Activated T-cell treated with anti-CD3 and anti-CD28 coated beads, Interleukin-2, amount 50 U/mL, for 24 hours (primary cell): Measurements from ENCODE around the gene VAT1L.

Experiments used
- DNase-seq: peaks from one replicate; pipeline ENCODE4 v3.0.0-alpha.2; 2020
- H3K27ac Mint-ChIP-seq: 2 replicates; pipeline ENCODE4 v1.8.0; 2020; ENCODE audit warnings: mild to moderate bottlenecking, mixed read lengths
- H3K27me3 Mint-ChIP-seq: 2 replicates; pipeline ENCODE4 v1.8.0; 2020; ENCODE audit warnings: mixed read lengths
- H3K36me3 Mint-ChIP-seq: 2 replicates; pipeline ENCODE4 v1.8.0; 2020; ENCODE audit warnings: low read depth, mixed read lengths
- H3K4me1 Mint-ChIP-seq: 2 replicates; pipeline ENCODE4 v1.8.0; 2020; ENCODE audit warnings: low read depth, mixed read lengths
- H3K4me3 Mint-ChIP-seq: 2 replicates; pipeline ENCODE4 v1.8.0; 2020; ENCODE audit warnings: mild to moderate bottlenecking, moderate library complexity, mixed read lengths
- H3K9me3 Mint-ChIP-seq: 2 replicates; pipeline ENCODE4 v1.8.0; 2020; ENCODE audit warnings: mixed read lengths

Gene VAT1L

GRCh38 chr16:77993111-77993985 lies 205.0 kb downstream of the VAT1L start:
- DNase-seq: no peak
- Mint-ChIP-seq H3K36me3 (no peaks in the 10 kb centered on the region), H3K4me1 (no peaks in the 10 kb centered on the region)

DNA sequence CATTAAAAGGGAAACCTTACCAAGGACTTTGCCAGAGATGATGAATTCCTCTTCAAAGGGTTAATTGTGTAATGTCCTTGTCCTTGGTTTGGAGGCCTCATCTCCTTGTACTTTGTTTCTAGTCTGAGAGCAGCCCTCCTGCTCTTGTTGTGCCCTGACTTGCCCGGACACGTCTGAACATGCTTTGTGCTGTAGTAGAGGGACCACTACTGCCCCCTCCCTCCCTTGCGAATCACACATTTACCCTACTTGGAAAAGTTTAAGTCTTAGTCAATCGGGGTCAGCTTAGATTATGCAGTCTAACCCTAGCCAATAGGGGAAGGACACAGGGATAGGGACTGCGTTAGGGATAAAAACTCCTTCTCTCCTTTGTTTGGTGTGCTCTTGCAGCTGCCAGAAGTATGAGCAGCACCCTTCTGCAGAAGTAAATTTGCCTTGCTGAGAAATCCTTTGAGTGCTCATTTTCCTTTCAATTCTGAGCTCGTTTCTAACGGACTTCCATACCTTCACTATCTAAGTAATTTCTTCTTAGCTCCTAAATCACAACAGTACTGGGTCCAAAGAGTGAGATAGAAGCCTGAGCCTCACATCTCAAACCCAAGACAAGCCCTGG lies 207.6 kb downstream of the VAT1L start:
- DNase-seq: no peak
- H3K27ac Mint-ChIP-seq: no peak overlapping the region
- H3K4me1 Mint-ChIP-seq: no peaks in the 10 kb centered on the region
- H3K9me3 Mint-ChIP-seq: peaks cover 17% of the 10 kb centered on the region
- no peak overlapping the region for H3K4me3 Mint-ChIP-seq
- H3K27me3 Mint-ChIP-seq: peaks cover 18% of the 10 kb centered on the region
- no peaks in the 10 kb centered on the region for H3K36me3 Mint-ChIP-seq

More at GRCh38 chr16:77993111-77993985, 205.0 kb downstream of the VAT1L start:
- peaks cover 15% of the 10 kb centered on the region for H3K27me3 Mint-ChIP-seq
- no peak overlapping the region for H3K4me3 Mint-ChIP-seq
- no peak overlapping the region for H3K27ac Mint-ChIP-seq
- H3K9me3 Mint-ChIP-seq: peaks cover 17% of the 10 kb centered on the region

DNA sequence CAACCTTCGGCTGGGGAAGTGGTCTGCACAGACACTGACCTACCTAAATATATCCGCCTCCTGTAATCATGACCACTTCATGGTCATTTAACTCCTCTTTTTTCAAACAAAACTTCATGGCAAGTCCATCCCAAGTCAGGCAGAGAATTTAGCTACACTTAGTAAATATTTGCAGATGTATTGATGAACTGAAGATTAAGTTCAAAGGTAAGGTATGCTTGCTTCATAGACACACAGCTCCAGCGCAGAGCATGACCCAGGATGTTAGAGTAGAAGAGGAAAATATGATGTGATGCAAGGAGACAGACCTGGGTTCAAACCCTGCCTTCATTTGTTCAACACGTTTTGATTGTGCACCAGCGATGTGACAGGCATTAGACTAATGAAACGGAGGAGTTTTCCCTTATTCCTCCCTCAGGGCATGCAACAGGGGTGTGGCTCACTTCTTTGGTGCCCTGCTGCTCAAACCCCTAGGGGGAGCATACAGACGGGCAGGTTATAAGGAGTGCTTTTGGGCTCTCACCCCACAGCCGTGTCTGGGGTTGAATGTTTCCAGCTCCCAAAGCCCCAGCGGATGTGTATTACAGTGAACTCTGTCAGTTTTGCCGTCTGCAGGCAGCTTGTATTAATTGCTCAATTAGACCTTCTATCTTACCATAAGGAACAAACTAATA lies 210.1 kb downstream of the VAT1L start:
- no peaks in the 10 kb centered on the region for H3K36me3 Mint-ChIP-seq
- peaks cover 17% of the 10 kb centered on the region for H3K9me3 Mint-ChIP-seq
- H3K27ac Mint-ChIP-seq: no peak overlapping the region
- H3K4me1 Mint-ChIP-seq: no peaks in the 10 kb centered on the region
- H3K4me3 Mint-ChIP-seq: no peak overlapping the region
- peaks cover 17% of the 10 kb centered on the region for H3K27me3 Mint-ChIP-seq
- no peak for DNase-seq

DNA sequence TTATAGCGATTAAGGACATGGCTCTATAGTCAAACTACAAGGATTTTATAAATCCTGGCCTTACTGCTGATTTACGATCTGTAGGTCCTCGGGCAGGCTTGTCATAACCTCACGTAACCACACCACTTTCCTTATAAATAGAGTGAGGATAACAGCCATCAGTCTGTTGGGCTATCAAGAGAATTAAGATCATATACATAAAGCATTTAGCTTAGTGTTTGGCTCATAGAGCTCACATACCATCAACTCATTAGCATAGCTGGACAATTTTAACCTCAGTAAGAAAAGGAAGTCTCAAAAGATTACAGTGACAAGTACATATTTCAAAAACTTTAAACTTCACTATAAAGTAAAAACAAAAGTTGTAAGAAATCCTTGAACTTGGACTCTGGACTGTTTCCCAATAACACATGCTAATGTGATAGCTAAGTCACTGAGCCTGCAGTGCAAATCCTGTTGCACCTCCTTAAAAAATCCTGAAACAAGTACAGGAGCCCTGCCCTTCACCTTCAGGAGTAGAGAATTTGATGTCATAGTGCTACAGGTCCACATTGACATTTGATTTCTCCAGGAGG lies 213.2 kb downstream of the VAT1L start:
- no peak for DNase-seq
- Mint-ChIP-seq H3K4me3 (no peak overlapping the region), H3K27ac (no peak overlapping the region), H3K9me3 (peaks cover 4% of the 10 kb centered on the region), H3K27me3 (peaks cover 15% of the 10 kb centered on the region), H3K4me1 (no peaks in the 10 kb centered on the region), H3K36me3 (no peaks in the 10 kb centered on the region)

- H3K4me3 Mint-ChIP-seq: no peak overlapping the region
- H3K9me3 Mint-ChIP-seq: no peaks in the 10 kb centered on the region
- H3K4me1 Mint-ChIP-seq: no peaks in the 10 kb centered on the region
- DNase-seq: peak; percentile 71
- no peaks in the 10 kb centered on the region for H3K36me3 Mint-ChIP-seq
- H3K27ac Mint-ChIP-seq: no peak overlapping the region
- peaks cover 15% of the 10 kb centered on the region for H3K27me3 Mint-ChIP-seq
Measured at GRCh38 chr16:78002915-78003538, 214.7 kb downstream of the VAT1L start.

DNA sequence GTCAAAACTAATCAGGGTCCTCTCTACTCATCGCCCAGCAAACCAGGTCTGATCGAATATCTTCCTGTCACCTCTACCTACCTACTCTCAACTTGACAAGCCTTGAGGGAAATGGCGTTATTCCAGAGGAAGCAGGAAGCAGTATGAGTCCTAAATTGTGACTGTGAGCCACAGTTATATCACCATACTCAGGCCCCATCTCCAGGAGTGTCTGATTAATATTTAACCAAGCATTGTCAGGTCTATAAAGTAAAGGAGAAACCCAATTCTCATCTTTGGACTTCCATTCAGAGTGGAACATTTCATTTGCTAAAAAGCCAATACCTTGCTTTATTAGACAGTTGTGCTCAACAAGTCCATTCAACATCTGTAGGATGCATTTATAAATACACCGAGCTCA lies 216.2 kb downstream of the VAT1L start:
- Mint-ChIP-seq H3K27me3 (peaks cover 10% of the 10 kb centered on the region), H3K36me3 (no peaks in the 10 kb centered on the region), H3K27ac (no peak overlapping the region), H3K9me3 (no peaks in the 10 kb centered on the region), H3K4me1 (no peaks in the 10 kb centered on the region), H3K4me3 (no peak overlapping the region)
- DNase-seq: no peak

DNA sequence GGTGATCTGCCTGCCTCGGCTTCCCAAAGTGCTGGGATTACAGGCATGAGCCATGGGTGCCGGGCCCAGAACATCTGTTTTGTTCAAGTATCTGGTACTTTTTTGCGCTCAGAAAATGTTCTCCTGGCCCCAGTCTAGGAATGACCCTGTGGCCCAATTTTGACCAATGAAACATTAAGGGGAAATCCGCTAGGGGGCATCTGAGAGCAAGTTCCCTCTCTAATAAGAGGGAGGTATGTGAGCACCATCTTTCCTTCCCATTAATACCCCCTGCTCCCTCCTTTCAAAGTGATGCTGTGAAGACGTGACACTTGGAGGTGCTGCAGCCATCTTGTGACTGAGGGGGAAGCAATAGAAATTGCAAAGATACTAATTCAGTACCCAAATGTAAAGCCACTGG lies 217.5 kb downstream of the VAT1L start:
- Mint-ChIP-seq H3K27ac (no peak overlapping the region), H3K4me1 (no peaks in the 10 kb centered on the region), H3K27me3 (peaks cover 5% of the 10 kb centered on the region), H3K4me3 (no peak overlapping the region), H3K9me3 (no peaks in the 10 kb centered on the region), H3K36me3 (no peaks in the 10 kb centered on the region)
- no peak for DNase-seq

- Mint-ChIP-seq H3K4me1 (no peaks in the 10 kb centered on the region), H3K27ac (no peak overlapping the region), H3K4me3 (no peak overlapping the region), H3K9me3 (no peaks in the 10 kb centered on the region), H3K27me3 (peaks cover 8% of the 10 kb centered on the region), H3K36me3 (no peaks in the 10 kb centered on the region)
- DNase-seq: no peak
Measured at GRCh38 chr16:78007121-78007520, 218.8 kb downstream of the VAT1L start.

DNA sequence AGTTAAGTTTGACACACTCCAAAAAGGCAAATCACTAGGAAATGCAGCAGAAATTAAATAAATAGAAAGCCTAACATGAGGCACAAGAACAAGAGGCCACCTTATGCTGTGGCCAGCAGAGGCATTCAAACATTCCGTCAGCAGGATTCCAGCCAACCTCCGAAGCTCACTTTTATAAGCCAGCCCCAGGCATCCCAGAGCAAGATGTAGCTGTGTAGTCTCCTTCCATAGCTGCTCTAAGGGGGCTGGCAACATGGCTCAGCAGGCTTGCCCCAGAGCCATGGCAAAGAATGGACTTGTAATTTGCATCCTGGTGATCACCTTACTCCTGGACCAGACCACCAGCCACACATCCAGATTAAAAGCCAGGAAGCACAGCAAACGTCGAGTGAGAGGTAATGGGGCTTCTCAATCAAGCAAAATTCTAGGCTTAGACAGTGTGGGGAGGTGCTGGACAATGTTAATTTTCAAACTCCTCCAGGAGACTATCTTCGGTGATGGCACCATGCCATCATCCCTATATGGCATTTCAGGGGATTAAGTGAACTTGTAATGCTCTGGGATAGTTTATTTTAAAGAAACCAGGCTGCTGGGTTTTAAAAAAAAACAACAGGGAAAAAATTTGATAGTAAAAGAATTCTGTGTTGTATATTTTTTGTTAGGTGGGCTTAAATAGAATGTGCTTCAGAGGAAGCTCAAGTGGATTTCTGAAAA lies 234.1 kb downstream of the VAT1L start, which contains the start of gene CLEC3A:
Gene CLEC3A (plus strand): TSS at position 202 of the 714 bp plus-strand sequence. CDS start 79 bp downstream, at position 281.
- no peaks in the 10 kb centered on the region for H3K9me3 Mint-ChIP-seq
- no peaks in the 10 kb centered on the region for H3K36me3 Mint-ChIP-seq
- H3K4me1 Mint-ChIP-seq: no peaks in the 10 kb centered on the region
- H3K27me3 Mint-ChIP-seq: peaks cover 29% of the 10 kb centered on the region
- H3K4me3 Mint-ChIP-seq: no peak within 1 kb of the TSS
- DNase-seq: no peak
- H3K27ac Mint-ChIP-seq: no peak within 1 kb of the TSS

- H3K9me3 Mint-ChIP-seq: no peaks in the 10 kb centered on the region
- DNase-seq: no peak
- H3K36me3 Mint-ChIP-seq: no peaks in the 10 kb centered on the region
- H3K27ac Mint-ChIP-seq: no peak overlapping the region
- no peaks in the 10 kb centered on the region for H3K4me1 Mint-ChIP-seq
- no peak overlapping the region for H3K4me3 Mint-ChIP-seq
- peaks cover 27% of the 10 kb centered on the region for H3K27me3 Mint-ChIP-seq
Measured at GRCh38 chr16:78024159-78024558, 235.8 kb downstream of the VAT1L start.

DNA sequence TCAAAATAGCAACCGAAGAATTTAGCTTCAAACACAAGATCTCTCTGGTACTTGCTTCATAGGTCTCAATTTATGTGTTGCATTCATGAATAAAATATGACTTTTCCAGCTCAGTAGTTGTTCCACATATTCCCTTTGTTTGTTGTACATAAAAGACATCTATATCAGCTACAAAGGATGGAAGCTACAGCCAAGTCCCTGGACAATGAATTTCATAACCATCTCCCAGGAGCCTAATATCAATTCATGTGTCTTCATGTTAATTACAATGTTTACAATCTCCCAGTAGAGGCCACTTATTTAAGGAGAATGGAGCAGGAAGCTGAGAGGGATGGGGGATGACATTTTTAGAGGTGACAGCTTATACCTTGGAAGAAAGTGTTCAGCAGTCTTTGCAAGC lies 237.3 kb downstream of the VAT1L start:
- H3K27ac Mint-ChIP-seq: no peak overlapping the region
- H3K9me3 Mint-ChIP-seq: no peaks in the 10 kb centered on the region
- no peaks in the 10 kb centered on the region for H3K36me3 Mint-ChIP-seq
- no peaks in the 10 kb centered on the region for H3K4me1 Mint-ChIP-seq
- no peak overlapping the region for H3K4me3 Mint-ChIP-seq
- H3K27me3 Mint-ChIP-seq: peaks cover 27% of the 10 kb centered on the region
- DNase-seq: no peak

- Mint-ChIP-seq H3K27me3 (peaks cover 22% of the 10 kb centered on the region), H3K36me3 (no peaks in the 10 kb centered on the region), H3K4me3 (no peak overlapping the region), H3K4me1 (no peaks in the 10 kb centered on the region), H3K27ac (no peak overlapping the region), H3K9me3 (no peaks in the 10 kb centered on the region)
- DNase-seq: no peak
Measured at GRCh38 chr16:78028018-78028417, 239.7 kb downstream of the VAT1L start.
